ENCODE measurements around the gene CD320. TPM values are rescaled to one million over a fixed set of nuclear protein-coding genes. Genes with fewer than 3 reads are reported as not detected.
"Not testable (repeated sequence)": the region's sequence is repeated elsewhere in the genome, so short reads cannot be mapped to it uniquely, and the experiment has no call there.

Gene CD320
- polyA plus RNA-seq, 1 donor from 2014 or later = 89.6 TPM

GRCh38 chr19:8269724-8270123 lies 38.4 kb downstream of the CD320 start:
- H3K36me3 ChIP-seq (ENCODE audit: insufficient read depth, low read length) = no peaks in the 10 kb centered on the region
- no peaks in the 10 kb centered on the region for H4K20me1 ChIP-seq (ENCODE audit: insufficient read depth)
- no peak overlapping the region for H3K4me3 ChIP-seq (ENCODE audit: low read length)
- no peak overlapping the region for H3K27ac ChIP-seq (ENCODE audit: low read length)
- no peak overlapping the region for H2AFZ ChIP-seq (ENCODE audit: low read depth, low read length)
- H3K9ac ChIP-seq (ENCODE audit: low read length) = no peak overlapping the region
- TF ChIP-seq REST (IDR thresholded peaks at IDR 0.05; ENCODE audit: borderline replicate concordance) (no peak), POLR2AphosphoS5 (IDR thresholded peaks at IDR 0.05) (no peak), SMC3 (conservative IDR thresholded peaks at IDR 0.05; ENCODE audit: poor library complexity) (no peak), RAD21 (conservative IDR thresholded peaks at IDR 0.05) (no peak), CTCF (IDR thresholded peaks at IDR 0.05; ENCODE audit: poor library complexity, severe bottlenecking) (no peak), EZH2 (IDR thresholded peaks at IDR 0.05; ENCODE audit: borderline replicate concordance, insufficient read depth, low read length, poor library complexity, severe bottlenecking) (no peak), EP300 (conservative IDR thresholded peaks at IDR 0.05; ENCODE audit: poor library complexity, severe bottlenecking) (no peak), MXI1 (conservative IDR thresholded peaks at IDR 0.05; ENCODE audit: poor library complexity, severe bottlenecking) (no peak), TAF1 (IDR thresholded peaks at IDR 0.05; ENCODE audit: low read depth) (no peak)
- no peaks in the 10 kb centered on the region for H3F3A ChIP-seq (ENCODE audit: insufficient read depth, low read length, poor library complexity, severe bottlenecking)
- no peaks in the 10 kb centered on the region for H3K9me2 ChIP-seq (ENCODE audit: insufficient read depth, low read length)
- no peaks in the 10 kb centered on the region for H3K27me3 ChIP-seq (ENCODE audit: insufficient read depth, low read depth, low read length)
- H3K4me2 ChIP-seq (ENCODE audit: low read length) = no peak overlapping the region
- no peaks in the 10 kb centered on the region for H3K79me2 ChIP-seq (replicated peaks; ENCODE audit: insufficient read depth, low read length)
- no peaks in the 10 kb centered on the region for H3K9me3 ChIP-seq (ENCODE audit: low read length)

- no peaks in the 10 kb centered on the region for H4K20me1 ChIP-seq (ENCODE audit: insufficient read depth)
- no peak overlapping the region for H3K4me2 ChIP-seq (ENCODE audit: low read length)
- H3F3A ChIP-seq (ENCODE audit: insufficient read depth, low read length, poor library complexity, severe bottlenecking) = no peaks in the 10 kb centered on the region
- no peak overlapping the region for H3K4me3 ChIP-seq (ENCODE audit: low read length)
- H3K79me2 ChIP-seq (replicated peaks; ENCODE audit: insufficient read depth, low read length) = no peaks in the 10 kb centered on the region
- no peaks in the 10 kb centered on the region for H3K27me3 ChIP-seq (ENCODE audit: insufficient read depth, low read depth, low read length)
- TF ChIP-seq MXI1 (conservative IDR thresholded peaks at IDR 0.05; ENCODE audit: poor library complexity, severe bottlenecking) = no peak
- TF ChIP-seq EZH2 (IDR thresholded peaks at IDR 0.05; ENCODE audit: borderline replicate concordance, insufficient read depth, low read length, poor library complexity, severe bottlenecking) = no peak
- no peak for TF ChIP-seq REST (IDR thresholded peaks at IDR 0.05; ENCODE audit: borderline replicate concordance)
- no peak for TF ChIP-seq RAD21 (conservative IDR thresholded peaks at IDR 0.05)
- TF ChIP-seq CTCF (IDR thresholded peaks at IDR 0.05; ENCODE audit: poor library complexity, severe bottlenecking) = no peak
- TF ChIP-seq SMC3 (conservative IDR thresholded peaks at IDR 0.05; ENCODE audit: poor library complexity) = no peak
- TF ChIP-seq TAF1 (IDR thresholded peaks at IDR 0.05; ENCODE audit: low read depth) = no peak
- TF ChIP-seq EP300 (conservative IDR thresholded peaks at IDR 0.05; ENCODE audit: poor library complexity, severe bottlenecking) = no peak
- no peak for TF ChIP-seq POLR2AphosphoS5 (IDR thresholded peaks at IDR 0.05)
- H3K9me2 ChIP-seq (ENCODE audit: insufficient read depth, low read length) = no peaks in the 10 kb centered on the region
- no peaks in the 10 kb centered on the region for H3K36me3 ChIP-seq (ENCODE audit: insufficient read depth, low read length)
- H2AFZ ChIP-seq (ENCODE audit: low read depth, low read length) = no peak overlapping the region
- no peaks in the 10 kb centered on the region for H3K9me3 ChIP-seq (ENCODE audit: low read length)
- no peak overlapping the region for H3K9ac ChIP-seq (ENCODE audit: low read length)
- no peak overlapping the region for H3K27ac ChIP-seq (ENCODE audit: low read length)
These were observed 42.3 kb downstream of the CD320 start for GRCh38 chr19:8265872-8266271.

- H3K9ac ChIP-seq (ENCODE audit: low read length) = not testable (repeated sequence)
These were observed 43.9 kb downstream of the CD320 start for GRCh38 chr19:8264248-8264647.

More at GRCh38 chr19:8264248-8264647, 43.9 kb downstream of the CD320 start:
- not testable (repeated sequence) for H3F3A ChIP-seq (ENCODE audit: insufficient read depth, low read length, poor library complexity, severe bottlenecking); H3K27ac ChIP-seq (ENCODE audit: low read length); H3K9me2 ChIP-seq (ENCODE audit: insufficient read depth, low read length); H3K9me3 ChIP-seq (ENCODE audit: low read length); H2AFZ ChIP-seq (ENCODE audit: low read depth, low read length); H3K79me2 ChIP-seq (replicated peaks; ENCODE audit: insufficient read depth, low read length); H3K27me3 ChIP-seq (ENCODE audit: insufficient read depth, low read depth, low read length); H3K4me2 ChIP-seq (ENCODE audit: low read length); H3K36me3 ChIP-seq (ENCODE audit: insufficient read depth, low read length); H3K4me3 ChIP-seq (ENCODE audit: low read length); H4K20me1 ChIP-seq (ENCODE audit: insufficient read depth)
